GM03348 (cell line): ENCODE measurements around the gene VAV1.
"Not testable (repeated sequence)": the region's sequence is repeated elsewhere in the genome, so short reads cannot be mapped to it uniquely, and the experiment has no call there.

Experiments
- DNase-seq: peaks from one replicate; pipeline ENCODE4 v3.0.0; 2012; ENCODE audit warnings: low spot score

Gene VAV1

DNA sequence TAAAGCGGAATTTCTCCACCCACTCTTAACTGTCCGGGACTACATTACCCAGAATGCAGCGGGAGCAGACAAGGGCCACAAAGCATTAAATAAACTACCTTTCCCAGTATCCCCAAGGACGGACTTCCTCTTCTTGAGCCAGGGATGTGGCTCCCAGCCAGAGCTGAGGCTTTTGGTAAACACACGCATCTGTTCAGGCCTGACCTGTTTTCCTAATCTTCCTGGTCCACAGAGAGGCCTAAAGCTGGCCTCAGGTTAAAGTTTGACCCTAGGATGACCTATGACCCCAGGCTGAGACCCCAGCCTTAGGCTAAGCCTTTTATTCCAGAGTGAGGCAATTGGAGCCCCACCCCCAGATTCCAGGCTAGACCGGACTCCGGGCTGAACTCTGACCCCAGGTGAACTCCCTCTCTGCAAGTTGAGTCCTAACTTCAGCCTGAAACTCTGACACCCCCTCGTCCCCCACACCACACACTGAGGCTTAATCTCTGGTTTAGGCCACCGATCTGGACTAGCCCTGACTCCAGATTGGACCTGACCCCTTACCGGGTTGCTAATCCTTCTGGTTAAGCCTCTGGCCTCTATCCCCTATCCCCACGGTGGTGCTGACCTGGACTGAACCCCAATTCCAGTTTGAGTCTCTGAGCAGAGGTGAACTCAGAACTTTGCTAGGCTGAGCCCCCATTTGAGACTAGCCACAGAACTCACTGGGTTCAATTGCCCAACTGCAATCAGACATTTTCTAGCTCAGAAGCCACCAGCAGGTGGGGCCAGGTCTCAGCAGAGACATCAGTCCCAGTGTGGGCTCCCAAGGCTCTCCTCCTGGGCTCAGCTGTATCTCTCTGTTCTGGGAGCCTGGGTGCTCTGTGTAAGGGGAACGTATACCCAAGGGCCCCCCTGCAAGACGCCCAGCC, 34.4 kb upstream of the VAV1 start:
- DNase-seq = peak; percentile 69

DNA sequence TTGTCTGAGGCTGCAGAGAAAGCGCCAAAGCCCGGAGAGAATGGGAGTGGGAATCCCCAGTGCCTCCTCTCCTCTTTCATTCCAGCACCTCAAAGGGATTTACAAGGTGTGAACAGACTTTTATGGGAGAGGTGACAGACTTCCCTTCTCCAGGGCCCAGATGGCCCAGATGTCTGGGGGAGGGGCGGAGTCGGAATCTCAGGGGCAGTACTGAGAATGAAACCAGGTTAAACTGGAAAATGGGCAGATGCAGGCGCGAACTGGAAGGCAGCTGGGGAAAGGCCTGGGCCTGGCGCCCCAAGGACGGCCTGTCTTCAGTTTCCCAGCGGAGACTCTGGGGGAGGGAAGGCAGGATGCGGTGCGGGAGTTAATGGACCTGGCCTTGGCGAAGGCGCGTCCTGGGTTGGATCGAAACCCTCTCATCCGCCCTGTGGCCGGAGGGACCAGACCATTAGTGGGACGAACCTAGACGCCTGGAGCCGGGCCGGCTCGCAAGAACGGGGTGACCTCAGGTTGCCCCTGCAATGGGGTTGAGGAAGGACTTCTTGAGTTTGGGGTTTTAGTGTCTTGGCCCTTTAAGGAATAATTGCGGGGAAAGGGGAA, 33.6 kb upstream of the VAV1 start:
- no peak for DNase-seq

DNA sequence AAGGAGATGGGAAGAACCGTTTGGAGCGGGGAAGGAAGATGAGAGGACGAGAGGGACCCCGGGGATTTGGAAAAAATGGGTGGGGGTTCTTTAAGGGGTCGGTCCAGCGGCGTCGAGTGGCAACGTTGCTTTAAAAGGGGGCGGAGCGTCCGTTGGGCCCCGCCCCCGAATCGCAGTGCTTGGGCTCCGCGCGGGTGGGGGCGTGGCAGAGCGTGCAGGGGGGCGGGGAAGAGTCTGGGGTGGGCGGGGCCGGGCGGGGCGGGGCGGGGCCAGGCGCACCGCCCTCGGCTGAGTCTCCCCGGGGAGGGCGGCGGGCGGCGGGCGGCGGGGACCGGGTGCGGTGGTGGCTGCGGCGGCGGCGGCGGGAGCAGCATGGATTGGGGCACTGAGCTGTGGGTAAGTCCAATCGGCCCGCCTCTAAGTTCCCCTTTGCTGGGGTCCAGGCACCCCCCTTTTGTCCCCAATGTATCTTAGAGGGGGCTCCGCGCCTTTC, 33.1 kb upstream of the VAV1 start, which contains the start of gene TRIP10:
TSS of gene TRIP10 (plus strand) at position 291 of the 493 bp plus-strand sequence. CDS start at position 373, 82 bp downstream.
- DNase-seq = peak; percentile 96

DNA sequence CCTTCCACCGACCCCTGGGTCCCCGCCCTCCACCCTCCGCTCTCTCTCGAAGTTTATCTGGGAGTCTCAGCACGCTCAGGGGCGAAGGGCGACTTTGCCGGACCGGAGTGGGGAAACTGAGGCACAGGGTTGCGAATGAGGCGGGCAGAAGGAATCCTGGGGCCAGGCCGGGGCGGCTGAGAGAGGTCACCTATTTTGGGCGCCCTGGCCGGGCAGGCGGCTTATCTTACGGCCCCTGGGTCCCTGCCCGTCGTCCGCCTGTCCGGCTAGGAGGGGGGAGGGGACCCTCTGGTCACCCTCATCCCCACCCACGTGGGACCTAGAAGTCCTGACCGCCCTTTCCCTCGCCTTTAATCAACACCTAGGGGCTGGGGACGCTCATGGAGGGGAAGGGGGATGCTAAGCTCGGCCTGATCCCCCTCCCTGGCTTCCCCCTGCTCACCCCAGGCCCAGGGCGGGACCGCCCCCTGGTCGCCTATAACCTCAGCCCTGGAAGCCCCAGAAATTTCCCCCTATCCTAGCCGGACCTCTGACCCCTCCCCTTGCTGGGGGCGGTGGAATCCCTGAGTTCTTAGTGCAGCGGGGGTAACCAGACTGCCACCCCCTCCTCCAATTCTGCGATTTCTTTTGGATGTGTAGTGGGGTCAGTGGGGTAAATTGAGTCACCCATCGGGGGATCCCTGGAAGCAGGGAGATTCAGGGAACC, 32.5 kb upstream of the VAV1 start:
- peak; percentile 50 for DNase-seq

DNA sequence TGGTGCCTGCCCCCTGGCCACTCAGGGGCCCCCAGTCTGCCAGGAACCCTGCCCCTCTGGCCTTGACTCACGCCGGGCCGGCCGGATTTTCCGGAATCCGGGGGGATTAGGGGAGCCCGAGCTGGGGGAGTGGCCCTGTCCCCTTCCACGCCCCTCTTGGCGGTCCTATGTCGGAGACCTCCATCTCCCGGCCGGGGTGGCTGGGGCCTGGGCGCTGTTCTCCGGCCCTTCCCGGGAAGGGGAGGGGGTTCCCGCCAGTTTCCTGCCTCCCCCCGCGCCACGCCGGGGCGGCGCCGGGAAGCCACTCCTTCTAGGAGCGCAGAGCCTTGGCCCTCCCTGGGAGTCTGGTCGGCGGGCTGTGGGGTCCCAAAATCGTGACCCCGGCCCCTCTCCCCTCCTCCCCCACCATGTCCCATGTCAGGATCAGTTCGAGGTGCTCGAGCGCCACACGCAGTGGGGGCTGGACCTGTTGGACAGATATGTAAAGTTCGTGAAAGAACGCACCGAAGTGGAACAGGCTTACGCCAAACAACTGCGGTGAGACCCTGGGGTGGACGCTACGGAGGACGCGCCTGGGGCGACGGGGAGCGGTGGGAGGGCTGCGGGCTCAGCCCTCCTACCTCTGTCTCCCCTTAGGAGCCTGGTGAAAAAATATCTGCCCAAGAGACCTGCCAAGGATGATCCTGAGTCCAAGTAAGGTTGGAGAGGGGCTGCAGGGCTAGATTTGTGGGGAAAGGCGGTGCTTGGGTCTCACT, 31.7 kb upstream of the VAV1 start:
- peak; percentile 54 for DNase-seq

DNA sequence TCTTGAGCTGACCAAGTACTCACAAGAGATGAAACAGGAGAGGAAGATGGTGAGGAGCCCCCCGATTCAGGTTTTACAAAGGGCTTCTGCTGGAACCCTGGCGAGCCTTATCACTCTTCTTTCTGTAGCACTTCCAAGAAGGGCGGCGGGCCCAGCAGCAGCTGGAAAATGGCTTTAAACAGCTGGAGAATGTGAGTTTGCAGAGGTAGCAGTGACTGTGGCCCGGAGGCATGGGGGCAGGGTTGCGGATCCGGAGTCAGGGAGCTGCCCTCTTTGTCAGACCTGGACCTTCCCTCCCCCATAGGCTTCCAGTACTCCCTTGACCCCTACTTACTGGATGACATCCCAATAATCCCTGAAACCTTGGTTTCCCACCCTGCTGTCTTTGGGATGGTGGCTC, 29.4 kb upstream of the VAV1 start:
- no peak for DNase-seq

DNA sequence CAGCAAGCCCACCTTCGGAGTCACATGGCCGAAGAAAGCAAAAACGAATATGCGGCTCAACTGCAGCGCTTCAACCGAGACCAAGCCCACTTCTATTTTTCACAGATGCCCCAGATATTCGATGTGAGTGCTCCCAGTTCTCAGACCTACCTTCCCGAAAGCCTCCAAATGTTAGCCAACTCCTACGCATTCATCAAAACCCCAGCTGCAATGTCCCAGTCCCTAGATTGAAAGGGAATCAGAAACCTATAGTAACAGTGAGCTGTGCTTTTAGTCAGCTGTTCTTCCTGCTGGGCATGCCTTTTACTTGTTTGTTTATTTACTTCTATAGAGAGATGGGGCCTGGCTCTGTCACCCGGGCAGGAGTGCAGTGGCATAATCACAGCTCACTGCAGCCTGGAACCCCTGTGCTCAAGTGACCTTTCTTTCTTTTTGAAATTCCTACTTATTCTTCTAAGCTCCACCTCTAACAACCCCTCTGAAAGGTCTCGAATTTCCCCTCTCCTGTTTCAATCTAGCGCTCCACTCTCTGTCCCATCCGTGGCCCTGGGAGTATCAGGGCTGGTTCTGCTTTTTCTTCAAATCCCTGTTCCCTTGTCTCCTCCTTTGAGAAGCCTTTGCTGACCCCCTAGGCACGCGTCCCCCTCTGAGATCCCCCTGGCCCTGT, 28.7 kb upstream of the VAV1 start:
- no peak for DNase-seq

DNA sequence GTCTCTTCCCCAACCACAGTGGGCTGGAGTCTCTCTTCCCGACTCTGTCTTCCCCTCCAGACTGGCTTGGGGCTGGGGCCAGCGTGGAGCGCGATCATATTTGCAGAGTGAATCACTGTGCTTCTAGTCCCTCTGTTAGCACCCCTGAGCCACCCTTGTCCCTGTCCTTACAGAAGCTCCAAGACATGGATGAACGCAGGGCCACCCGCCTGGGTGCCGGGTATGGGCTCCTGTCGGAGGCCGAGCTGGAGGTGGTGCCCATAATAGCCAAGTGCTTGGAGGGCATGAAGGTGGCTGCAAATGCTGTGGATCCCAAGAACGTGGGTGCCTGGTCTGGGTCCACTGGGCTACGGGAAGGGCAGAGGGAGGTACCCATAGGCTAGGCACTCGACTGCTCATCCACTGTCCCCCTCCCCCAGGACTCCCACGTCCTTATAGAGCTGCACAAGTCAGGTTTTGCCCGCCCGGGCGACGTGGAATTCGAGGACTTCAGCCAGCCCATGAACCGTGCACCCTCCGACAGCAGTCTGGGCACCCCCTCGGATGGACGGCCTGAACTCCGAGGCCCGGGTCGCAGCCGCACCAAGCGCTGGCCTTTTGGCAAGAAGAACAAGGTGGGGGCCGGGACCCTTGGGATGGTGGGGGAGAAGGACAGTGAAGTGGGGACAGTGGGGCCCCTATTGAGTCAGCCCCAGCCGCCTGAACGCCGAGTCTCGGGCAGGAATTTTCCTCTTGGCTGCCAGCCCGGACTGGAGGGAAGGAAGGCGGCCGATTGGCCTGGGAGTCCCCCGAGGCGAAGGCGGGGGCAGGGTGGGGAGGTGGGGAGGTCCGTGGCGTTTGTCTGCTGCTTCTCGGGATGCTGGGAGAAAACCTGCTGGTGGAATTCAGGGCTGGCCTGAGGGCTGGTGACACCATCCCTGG, 27.9 kb upstream of the VAV1 start:
- peak; percentile 93 for DNase-seq

DNA sequence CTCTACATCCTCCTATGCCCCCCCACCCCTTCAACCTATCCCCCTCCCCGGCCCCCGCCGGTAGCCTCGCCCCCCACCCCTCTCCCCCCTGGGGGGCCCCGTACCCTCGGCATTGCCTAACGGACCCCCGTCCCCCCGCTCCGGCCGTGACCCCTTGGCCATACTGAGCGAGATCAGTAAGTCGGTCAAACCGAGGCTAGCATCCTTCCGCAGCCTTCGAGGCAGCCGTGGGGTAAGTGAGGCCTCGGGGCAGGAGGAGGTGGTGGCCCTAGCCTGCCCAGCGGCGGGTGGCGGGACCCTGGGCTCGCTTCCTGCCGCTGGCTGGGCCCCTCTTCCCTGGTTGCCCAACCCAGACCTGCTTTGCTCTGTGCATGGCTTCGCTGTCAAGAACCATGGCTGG, 26.5 kb upstream of the VAV1 start:
- DNase-seq = no peak

DNA sequence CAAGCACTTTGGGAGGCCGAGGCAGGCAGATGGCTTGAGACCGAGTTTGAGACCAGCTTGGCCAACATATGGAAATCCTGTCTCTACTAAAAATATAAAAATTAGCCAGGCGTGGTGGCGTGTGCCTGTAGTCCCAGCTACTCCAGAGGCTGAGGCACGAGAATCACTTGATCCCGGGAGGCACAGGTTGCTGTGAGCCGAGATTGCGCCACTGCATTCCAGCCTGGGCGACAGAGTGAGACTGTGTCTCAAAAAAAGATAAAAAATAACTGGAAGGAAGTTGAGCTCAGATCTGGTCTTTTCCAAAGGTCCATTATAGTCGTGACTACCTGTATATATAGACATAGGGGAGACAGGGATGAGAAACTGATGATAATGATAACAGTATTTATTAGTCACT, 24.0 kb upstream of the VAV1 start:
- DNase-seq = not testable (repeated sequence)

DNA sequence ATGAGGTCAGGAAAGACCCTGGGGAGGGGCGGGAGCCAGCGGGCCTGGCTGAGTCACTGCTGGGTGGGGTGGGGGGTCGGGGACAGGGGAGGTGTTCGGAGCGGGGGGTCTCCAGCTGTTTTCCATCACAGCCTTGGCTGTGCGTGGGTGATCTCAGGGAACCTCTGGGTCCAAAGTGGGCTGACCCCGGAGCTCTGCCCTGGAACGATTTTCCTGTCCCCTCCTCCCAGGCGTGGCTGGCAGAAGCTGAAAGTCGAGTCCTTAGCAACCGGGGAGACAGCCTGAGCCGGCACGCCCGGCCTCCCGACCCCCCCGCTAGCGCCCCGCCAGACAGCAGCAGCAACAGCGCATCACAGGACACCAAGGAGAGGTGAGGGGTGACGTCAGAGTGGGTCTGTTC, 22.4 kb upstream of the VAV1 start:
- no peak for DNase-seq

DNA sequence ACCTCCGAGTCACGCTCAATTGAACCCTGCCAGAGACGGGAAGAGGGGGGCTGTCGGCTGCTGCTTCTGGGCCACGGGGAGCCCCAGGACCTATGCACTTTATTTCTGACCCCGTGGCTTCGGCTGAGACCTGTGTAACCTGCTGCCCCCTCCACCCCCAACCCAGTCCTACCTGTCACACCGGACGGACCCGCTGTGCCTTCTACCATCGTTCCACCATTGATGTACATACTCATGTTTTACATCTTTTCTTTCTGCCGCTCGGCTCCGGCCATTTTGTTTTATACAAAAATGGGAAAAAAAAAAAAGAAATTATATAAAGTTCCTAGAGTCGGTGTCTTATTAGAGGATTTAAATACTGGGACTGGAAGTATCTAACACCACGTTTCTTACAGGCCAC, 21.3 kb upstream of the VAV1 start:
- DNase-seq = no peak

DNA sequence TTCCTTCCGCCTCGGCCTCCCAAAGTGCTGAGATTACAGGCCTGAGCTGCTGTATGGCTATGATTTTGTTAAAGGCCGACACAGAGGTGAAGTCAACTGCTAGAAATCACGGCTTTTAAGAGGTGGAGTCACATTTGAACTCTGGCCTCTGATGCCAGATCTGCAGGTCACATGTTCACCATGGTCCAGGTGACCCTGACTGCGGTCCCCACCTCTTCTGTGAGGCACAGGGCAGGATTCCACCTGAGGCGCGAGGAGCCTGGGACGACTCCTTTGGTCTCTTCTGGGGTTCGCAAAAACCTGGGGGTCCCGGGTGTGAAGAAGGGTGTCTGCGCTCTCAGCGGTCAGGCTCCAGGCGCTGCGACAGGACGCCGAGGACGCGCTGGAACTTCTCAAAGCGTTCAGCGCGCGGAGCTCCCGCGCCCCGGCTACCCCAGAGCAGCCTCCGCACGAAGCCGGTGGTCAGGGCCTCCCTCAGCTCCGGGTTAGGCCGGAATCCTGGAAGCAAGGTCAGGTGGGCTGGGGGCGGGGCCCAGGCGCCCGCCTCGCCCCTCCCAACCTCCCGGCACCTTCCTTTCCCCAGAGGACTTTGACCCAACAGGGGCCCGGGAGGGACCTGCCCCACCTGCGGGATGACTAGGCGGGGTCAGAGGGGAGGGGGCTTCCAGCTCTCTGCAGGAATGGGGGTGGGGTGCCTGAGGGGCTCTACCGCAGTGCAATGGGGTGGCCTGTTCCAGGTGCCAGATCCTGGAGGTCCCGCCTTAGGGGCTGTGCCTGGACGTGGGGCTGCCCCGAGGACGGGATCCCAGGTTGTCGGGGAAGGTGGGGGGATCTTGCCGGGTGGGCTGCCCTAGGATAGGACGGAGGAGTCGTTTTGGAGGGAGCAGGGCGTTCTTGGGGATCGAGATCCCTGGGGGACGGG, 20.0 kb upstream of the VAV1 start:
- no peak for DNase-seq

DNA sequence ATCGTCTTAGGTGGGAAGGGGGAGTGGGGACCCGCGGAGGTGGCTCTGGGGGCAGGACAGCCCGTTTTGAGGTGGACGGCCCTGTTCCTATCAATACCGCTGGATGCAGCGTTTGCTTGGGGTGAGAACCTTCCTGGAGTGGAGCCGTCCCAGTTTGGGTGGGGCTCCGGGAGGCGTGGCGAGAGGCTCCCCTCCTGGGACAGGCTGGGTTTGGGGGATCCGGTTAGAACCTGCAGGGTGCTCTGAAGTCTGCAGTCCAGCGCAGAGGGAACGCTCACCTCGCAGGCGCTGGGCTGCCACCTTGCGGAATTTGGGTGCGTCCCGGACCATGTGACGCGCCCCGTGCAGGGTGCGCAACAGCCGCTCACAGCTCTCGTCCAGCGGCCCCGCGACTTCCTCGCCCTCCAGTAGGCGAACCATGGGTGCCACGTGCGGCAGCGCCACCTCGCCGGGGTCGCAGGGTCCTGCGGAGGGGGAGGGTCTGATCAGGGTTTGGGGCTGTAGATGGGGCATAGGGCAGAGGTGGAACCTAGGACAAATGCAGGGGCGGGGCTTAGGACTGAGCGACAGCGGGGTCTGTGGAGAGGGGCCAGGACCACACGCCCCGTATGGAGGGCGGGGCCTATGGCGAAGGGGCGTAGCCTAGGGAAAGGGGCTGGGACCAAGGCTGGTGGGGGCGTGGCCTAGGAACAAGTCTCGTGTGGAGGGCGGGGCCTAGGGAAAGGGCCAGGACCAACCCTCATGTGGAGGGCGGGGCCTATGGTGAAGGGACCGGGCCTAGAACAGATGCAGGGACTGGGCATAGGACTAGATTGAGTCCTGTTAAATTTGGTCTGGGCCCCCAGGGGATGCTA, 19.1 kb upstream of the VAV1 start:
- peak; percentile 89 for DNase-seq

DNA sequence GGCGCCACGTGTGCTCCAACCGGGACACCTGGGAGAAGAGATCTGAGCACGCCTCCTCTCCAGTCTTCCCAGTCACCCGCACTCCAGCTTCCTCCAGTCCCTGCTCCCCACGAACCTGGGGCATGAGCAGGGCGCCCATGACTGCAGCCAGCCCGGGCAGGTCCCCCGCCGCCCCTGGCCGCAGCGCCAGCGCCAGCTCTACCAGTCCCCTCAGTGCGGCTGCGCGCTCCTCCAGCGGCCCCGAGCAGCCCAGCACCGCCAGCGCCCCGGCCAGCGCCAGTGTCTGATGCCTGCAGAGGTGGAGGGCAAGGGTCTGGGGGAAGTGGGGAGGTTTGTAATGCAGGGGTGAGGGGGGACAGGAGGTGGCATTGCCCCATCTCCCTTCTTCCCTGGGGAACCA, 18.4 kb upstream of the VAV1 start:
- DNase-seq = no peak

DNA sequence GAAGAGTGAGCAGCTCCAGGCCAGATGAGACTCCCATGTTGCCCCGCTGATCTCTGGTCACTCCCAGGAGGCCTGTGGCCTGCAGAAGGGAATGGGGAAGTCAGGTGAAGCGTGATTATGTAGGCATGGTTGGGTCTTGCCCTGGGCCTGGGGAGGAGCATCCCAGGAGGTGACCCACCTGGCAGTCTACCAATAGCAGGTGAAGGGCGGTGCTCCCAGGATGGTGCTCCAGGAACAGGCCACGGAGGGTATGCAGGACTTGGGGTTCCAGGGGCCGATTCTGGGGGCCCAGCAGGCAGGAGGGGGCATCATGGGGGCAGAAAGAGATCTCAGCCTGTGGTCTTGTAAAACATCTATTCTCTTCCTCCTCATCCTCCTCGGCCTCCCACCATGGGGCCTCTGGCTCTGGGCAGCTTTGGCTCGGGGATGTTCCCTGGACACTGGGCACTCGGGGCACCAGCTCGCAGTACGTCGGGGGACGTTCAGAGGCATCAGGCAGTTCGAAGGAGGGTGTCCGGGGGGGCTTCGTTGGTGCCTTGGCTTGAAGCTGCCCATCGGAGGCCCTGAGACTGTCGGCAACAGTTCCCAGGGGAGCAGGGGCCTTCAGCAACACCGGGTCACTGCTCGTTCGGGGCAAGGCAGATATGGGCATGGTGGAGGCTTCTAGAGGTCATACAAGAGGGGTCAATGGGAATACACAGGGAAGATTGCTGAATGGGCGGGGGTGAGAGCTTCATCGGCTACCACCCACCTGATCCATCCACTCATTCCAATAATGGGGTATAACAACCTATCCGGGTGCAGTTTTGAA, 17.6 kb upstream of the VAV1 start:
- no peak for DNase-seq

DNA sequence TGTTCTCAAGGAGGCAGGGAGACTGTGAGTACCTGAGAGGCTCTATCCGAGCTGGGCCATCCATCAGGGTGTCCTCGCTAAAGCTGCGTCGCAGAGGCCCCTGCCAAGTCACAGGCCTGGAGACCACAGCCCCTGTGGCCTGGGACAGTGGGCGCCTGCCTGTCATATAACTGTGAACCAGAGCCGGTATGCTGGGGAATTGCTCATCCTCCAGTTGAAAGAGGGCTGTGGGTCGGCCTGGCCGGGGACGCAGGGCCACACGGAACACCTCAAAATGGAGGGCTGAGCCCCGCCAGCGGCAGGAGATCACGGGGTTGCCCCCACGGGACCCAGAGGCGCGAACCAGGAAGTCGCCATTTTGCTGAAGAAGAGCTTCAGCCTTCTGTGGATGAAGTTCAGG, 11.9 kb upstream of the VAV1 start:
- peak; percentile 1 for DNase-seq
